Coronary artery (tissue), 2 donors: Measurements from ENCODE around the gene DUSP18.
A peak's percentile ranks its signal among the peaks of the same experiment; 100 is the strongest.

Experiments
- DNase-seq: peaks from one replicate; pipeline ENCODE4 v3.0.0-alpha.2; 2017; ENCODE audit warnings: low spot score
- H3K27ac ChIP-seq, 2 donors: fragments of 200-600 bp; sonication (generic); one replicate each; pipeline ENCODE4 v1.5.1; 2016 to 2019
- H3K4me3 ChIP-seq: fragments of 200-600 bp; sonication (generic); 2 replicates; pipeline ENCODE4 v1.5.1; 2016; ENCODE audit warnings: mild to moderate bottlenecking, moderate library complexity
- TF ChIP-seq, protein P1 (sequence below): fragments of 200-600 bp; sonication (generic); IDR thresholded peaks from one replicate; pipeline ENCODE4 v1.5.1; 2019; ENCODE audit warnings: antibody characterized with exemption

DUSP18 gene

GRCh38 chr22:30649430-30650007, 18.2 kb downstream of the DUSP18 start:
- Histone ChIP-seq H3K27ac (peak overlapping the region in 1 of 2 donors; percentile 32), H3K4me3 (no peak overlapping the region)
- no peak for DNase-seq
- TF ChIP-seq, protein P1, sequence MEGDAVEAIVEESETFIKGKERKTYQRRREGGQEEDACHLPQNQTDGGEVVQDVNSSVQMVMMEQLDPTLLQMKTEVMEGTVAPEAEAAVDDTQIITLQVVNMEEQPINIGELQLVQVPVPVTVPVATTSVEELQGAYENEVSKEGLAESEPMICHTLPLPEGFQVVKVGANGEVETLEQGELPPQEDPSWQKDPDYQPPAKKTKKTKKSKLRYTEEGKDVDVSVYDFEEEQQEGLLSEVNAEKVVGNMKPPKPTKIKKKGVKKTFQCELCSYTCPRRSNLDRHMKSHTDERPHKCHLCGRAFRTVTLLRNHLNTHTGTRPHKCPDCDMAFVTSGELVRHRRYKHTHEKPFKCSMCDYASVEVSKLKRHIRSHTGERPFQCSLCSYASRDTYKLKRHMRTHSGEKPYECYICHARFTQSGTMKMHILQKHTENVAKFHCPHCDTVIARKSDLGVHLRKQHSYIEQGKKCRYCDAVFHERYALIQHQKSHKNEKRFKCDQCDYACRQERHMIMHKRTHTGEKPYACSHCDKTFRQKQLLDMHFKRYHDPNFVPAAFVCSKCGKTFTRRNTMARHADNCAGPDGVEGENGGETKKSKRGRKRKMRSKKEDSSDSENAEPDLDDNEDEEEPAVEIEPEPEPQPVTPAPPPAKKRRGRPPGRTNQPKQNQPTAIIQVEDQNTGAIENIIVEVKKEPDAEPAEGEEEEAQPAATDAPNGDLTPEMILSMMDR, result no peak

GRCh38 chr22:30648825-30649224, 18.9 kb downstream of the DUSP18 start:
- H3K27ac ChIP-seq, result no peak overlapping the region
- H3K4me3 ChIP-seq, result no peak overlapping the region
- TF ChIP-seq, protein P1, result no peak
- no peak for DNase-seq

DNA sequence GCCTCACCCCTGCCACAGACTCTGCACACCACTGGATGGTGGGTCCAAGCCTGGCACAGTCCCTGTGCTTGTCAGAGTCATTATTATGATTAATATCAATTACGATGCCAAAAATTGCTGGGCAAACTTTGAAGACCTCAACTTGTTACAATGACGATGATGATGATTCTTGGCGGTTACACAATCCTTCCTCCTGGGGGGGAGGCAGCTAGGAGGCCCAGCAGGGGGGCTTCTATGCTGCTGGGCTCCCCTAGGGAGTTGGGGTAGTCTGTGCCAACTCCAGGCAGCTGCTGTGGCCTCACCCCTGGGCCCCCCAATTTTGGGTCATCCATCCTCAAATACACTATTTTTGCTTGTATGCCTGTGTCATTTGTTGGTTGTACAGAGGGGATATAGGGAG, 20.1 kb downstream of the DUSP18 start:
- Histone ChIP-seq H3K4me3 (no peak overlapping the region), H3K27ac (no peak overlapping the region)
- TF ChIP-seq, protein P1, result no peak
- no peak for DNase-seq

DNA sequence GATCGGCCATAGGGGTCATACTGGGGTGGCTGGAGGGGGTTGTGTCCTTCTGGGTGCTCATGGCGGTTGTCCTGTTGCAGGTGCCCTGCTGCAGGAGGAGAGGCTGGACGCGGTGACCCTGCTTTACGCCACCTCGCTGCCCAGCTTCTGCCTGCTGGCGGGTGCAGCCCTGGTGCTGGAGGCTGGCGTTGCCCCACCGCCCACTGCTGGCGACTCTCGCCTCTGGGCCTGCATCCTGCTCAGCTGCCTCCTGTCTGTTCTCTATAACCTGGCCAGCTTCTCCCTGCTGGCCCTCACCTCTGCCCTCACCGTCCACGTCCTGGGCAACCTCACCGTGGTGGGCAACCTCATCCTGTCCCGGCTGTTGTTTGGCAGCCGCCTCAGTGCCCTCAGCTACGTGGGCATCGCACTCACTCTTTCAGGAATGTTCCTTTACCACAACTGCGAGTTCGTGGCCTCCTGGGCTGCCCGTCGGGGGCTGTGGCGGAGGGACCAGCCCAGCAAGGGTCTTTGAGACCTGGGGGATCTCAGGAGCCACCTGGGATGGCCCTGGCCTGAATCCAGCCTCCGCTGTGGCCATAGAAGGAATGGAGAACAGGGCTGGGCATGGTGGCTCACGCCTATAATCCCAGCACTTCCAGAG, 21.0 kb downstream of the DUSP18 start:
- no peak for DNase-seq
- H3K27ac ChIP-seq, result no peak overlapping the region
- TF ChIP-seq, protein P1, result no peak
- no peak overlapping the region for H3K4me3 ChIP-seq

DNA sequence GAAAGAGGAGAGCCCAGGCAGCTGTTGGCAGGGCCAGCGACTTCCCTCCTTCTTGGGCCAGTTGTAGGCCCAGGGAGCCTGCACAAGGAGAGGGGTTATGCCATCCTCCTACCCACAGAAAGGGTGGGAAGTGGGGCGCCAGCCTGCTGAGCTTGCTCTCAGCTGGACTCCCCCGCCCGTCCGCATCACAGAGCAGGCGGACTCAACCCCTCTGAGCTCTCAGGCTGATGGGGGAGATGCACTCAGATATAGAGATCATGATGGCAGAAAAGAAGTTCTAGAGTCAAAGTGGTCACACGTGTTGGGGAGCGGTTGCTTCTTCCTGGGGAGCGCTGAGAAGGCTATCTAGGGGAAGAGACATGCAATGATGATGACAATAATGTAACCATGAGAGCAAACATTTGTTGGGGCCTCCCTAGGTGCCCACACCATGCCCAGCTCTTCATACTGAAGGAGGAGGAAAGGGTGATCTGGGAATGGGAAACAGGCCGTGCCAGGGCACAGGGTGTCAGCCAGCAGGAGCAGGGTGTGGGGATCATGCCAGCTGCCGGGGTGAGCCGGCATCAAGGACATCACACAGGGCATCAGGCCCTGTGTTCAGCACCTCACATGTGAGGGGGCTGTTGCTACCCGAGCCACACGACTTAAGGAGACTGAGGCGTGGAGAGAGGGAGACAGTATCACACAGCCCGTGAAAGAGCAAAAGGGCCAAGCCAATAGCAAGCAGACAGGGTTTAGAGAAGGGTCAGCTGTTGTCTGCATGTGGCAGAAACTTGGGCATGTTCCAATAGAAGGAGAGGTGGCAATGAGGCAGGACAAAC, 24.4 kb downstream of the DUSP18 start:
- no peak overlapping the region for H3K4me3 ChIP-seq
- TF ChIP-seq, protein P1, result no peak
- H3K27ac ChIP-seq, result no peak overlapping the region
- no peak for DNase-seq

- TF ChIP-seq, protein P1, result no peak
- Histone ChIP-seq H3K4me3 (no peak overlapping the region), H3K27ac (no peak overlapping the region)
- no peak for DNase-seq
Observed at GRCh38 chr22:30640839-30641430, 26.7 kb downstream of the DUSP18 start.
